Measurements from ENCODE around the gene RPS2. TPM values are rescaled to one million over a fixed set of nuclear protein-coding genes. Genes with fewer than 3 reads are reported as not detected.
A peak's percentile ranks its signal among the peaks of the same experiment; 100 is the strongest.

RPS2 gene
- total RNA-seq, 1 experiment from 2014 or later = 2,950 TPM

DNA sequence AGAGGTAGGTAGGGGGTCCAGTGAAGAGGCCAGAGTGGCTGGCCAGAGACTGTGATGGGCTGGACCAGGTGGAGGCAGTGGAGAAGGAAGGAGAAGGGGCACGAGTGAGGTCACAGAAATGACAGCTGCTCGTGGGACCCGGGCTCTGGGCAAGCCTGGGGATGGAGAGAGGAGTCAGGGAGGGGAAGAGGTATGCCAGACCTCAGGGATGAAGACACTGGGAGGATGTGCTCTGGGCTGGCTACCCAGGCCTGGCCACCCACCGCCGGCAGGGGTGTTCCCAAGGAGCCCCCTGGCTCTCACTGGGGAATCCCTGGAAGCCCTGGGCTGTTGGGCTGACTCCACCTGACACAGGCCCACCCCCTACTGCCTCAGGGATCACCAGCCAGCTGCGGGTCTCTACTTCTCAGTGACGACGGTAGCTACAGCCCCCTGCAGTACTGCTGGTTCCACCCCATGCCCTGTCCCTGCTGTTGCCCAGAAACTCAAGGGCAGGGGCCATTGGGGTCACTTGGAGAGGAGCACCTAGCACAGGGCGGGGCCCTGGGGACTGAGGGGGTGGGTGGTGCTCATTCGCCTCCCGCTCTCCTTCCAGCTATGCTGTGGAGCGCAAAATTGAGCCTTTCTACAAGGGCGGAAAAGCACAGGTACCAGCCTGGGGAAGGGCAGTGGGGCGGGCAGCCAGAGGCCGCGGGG lies 9.0 kb upstream of the RPS2 start:
- peaks cover 15% of the 10 kb centered on the region for H3K4me1 Mint-ChIP-seq (ENCODE audit: low read depth, unreplicated experiment)
- no peak for DNase-seq
- no TSS peak for BruUV-seq (replicated peaks)
- peaks cover 62% of the 10 kb centered on the region for H3K36me3 Mint-ChIP-seq (ENCODE audit: insufficient read depth, unreplicated experiment)
- H3K27ac Mint-ChIP-seq (ENCODE audit: unreplicated experiment) = peak overlapping the region; percentile 70
- no peaks in the 10 kb centered on the region for H3K9me3 Mint-ChIP-seq (ENCODE audit: low read depth, unreplicated experiment)
- H3K4me3 Mint-ChIP-seq (ENCODE audit: low read depth, unreplicated experiment) = peak overlapping the region; percentile 99
- intact Hi-C loops (cut with micrococcal nuclease; ENCODE audit: unreplicated experiment) = no loop called here
- CTCF ChIA-PET = no interaction called here
- no peaks in the 10 kb centered on the region for H3K27me3 Mint-ChIP-seq (ENCODE audit: unreplicated experiment)
- TF ChIP-seq, protein P1, sequence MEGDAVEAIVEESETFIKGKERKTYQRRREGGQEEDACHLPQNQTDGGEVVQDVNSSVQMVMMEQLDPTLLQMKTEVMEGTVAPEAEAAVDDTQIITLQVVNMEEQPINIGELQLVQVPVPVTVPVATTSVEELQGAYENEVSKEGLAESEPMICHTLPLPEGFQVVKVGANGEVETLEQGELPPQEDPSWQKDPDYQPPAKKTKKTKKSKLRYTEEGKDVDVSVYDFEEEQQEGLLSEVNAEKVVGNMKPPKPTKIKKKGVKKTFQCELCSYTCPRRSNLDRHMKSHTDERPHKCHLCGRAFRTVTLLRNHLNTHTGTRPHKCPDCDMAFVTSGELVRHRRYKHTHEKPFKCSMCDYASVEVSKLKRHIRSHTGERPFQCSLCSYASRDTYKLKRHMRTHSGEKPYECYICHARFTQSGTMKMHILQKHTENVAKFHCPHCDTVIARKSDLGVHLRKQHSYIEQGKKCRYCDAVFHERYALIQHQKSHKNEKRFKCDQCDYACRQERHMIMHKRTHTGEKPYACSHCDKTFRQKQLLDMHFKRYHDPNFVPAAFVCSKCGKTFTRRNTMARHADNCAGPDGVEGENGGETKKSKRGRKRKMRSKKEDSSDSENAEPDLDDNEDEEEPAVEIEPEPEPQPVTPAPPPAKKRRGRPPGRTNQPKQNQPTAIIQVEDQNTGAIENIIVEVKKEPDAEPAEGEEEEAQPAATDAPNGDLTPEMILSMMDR (IDR thresholded peaks at IDR 0.05; ENCODE audit: unreplicated experiment) = no peak

- peaks cover 52% of the 10 kb centered on the region for H3K36me3 Mint-ChIP-seq (ENCODE audit: insufficient read depth, unreplicated experiment)
- TF ChIP-seq, protein P1 (IDR thresholded peaks at IDR 0.05; ENCODE audit: unreplicated experiment) = no peak
- peaks cover 15% of the 10 kb centered on the region for H3K4me1 Mint-ChIP-seq (ENCODE audit: low read depth, unreplicated experiment)
- no TSS peak for BruUV-seq (replicated peaks)
- CTCF ChIA-PET = interaction anchor here (1.3 kb wide), 1 partner anchor 11 kb away, joined by 4 read pairs; the partner anchor contains the start of gene GFER
- peak overlapping the region; percentile 70 for H3K27ac Mint-ChIP-seq (ENCODE audit: unreplicated experiment)
- no peaks in the 10 kb centered on the region for H3K27me3 Mint-ChIP-seq (ENCODE audit: unreplicated experiment)
- H3K4me3 Mint-ChIP-seq (ENCODE audit: low read depth, unreplicated experiment) = peak overlapping the region; percentile 99
- no peaks in the 10 kb centered on the region for H3K9me3 Mint-ChIP-seq (ENCODE audit: low read depth, unreplicated experiment)
- intact Hi-C loops (cut with micrococcal nuclease; ENCODE audit: unreplicated experiment) = no loop called here
- no peak for DNase-seq
Measured at GRCh38 chr16:1972490-1972877, 7.9 kb upstream of the RPS2 start.

DNA sequence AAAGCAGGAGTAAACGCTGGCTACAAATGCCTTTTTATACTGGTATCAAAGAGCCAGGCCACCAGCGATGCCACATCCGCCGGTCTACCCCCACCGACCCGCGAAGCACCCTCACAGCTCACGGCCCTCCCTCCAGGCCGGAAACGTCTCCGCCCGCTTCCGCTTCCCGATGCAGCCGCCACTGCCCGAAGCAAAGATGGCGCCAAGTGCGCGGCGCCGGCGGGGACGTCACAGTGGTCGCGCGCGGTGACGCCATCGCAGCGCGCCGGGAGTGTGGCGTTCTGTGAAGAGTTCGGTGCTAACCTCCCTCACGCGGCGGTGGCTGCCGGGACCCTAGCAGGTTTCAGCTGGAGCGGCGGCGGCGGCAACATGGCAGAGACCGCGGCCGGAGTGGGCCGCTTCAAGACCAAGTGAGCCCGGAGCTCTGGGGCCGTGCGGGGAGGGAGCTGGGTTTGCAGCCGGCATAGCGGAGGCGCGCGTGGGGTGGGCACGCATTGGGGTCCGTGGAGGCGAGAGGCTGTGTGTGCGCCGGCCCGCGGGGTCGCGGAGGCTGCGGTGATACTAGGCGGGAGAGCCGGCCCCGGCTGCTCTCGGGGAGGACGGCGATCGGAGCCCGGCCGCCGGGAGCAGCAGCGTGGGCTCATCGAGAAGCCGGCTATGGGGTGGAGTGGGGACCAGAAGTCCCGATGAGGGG lies 7.3 kb upstream of the RPS2 start, which contains the start of gene TBL3:
Gene TBL3, plus strand, starts transcription at position 258 of the 694 bp plus-strand sequence. Its CDS starts 112 bp downstream, at position 370.
- TF ChIP-seq, protein P1 (IDR thresholded peaks at IDR 0.05; ENCODE audit: unreplicated experiment) = no peak
- Mint-ChIP-seq H3K9me3 (ENCODE audit: low read depth, unreplicated experiment) (no peaks in the 10 kb centered on the region), H3K27ac (ENCODE audit: unreplicated experiment) (peak within 1 kb of the TSS; percentile 70), H3K4me3 (ENCODE audit: low read depth, unreplicated experiment) (peak within 1 kb of the TSS; percentile 99), H3K36me3 (ENCODE audit: insufficient read depth, unreplicated experiment) (peaks cover 48% of the 10 kb centered on the region), H3K27me3 (ENCODE audit: unreplicated experiment) (no peaks in the 10 kb centered on the region), H3K4me1 (ENCODE audit: low read depth, unreplicated experiment) (peaks cover 15% of the 10 kb centered on the region)
- DNase-seq = peak; percentile 97
- CTCF ChIA-PET = interaction anchor here (0.8 to 1.3 kb wide), 2 partner anchors 12 to 32 kb away, joined by 4 read pairs; partner anchors contain the start of gene GFER
- intact Hi-C loops (cut with micrococcal nuclease; ENCODE audit: unreplicated experiment) = no loop called here
- BruUV-seq (replicated peaks) = no TSS peak

DNA sequence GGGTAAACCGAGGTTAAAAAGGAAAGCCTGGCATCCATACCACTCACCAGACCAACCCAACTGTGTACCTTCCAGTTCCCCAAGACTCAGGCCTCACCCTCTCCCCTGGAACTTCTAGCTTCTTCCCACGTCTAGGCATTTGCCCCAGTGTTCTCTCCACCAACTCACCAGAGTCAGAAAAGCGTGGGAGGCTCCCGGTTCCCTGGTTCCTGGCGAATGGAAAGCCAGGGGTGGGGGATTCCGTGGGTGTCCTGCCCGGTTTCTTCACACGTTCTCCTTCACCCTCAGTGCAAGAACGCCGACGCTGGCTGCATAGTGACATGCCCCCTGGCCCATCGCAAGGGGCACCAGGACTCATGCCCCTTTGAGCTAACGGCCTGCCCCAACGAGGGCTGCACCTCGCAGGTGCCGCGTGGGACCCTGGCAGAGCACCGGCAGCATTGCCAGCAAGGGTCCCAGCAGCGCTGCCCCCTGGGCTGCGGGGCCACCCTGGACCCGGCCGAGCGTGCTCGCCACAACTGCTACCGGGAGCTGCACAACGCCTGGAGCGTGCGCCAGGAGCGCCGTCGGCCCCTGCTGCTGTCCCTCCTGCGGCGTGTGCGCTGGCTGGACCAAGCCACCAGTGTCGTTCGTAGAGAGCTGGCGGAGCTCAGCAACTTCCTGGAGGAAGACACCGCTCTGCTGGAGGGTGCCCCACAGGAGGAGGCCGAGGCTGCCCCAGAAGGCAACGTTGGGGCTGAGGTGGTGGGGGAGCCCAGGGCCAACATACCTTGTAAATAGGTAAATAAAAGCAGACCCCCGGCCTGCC lies 3.7 kb upstream of the RPS2 start:
- Mint-ChIP-seq H3K27ac (ENCODE audit: unreplicated experiment) (no peak overlapping the region), H3K4me3 (ENCODE audit: low read depth, unreplicated experiment) (no peak overlapping the region)

More for the DNA sequence above, 3.7 kb upstream of the RPS2 start:
- intact Hi-C loops (cut with micrococcal nuclease; ENCODE audit: unreplicated experiment) = no loop called here
- no peak for DNase-seq
- TF ChIP-seq, protein P1 (IDR thresholded peaks at IDR 0.05; ENCODE audit: unreplicated experiment) = no peak
- no peaks in the 10 kb centered on the region for H3K9me3 Mint-ChIP-seq (ENCODE audit: low read depth, unreplicated experiment)
- BruUV-seq (replicated peaks) = no TSS peak
- CTCF ChIA-PET = no interaction called here
- H3K36me3 Mint-ChIP-seq (ENCODE audit: insufficient read depth, unreplicated experiment) = peaks cover 58% of the 10 kb centered on the region
- H3K27me3 Mint-ChIP-seq (ENCODE audit: unreplicated experiment) = no peaks in the 10 kb centered on the region
- peaks cover 17% of the 10 kb centered on the region for H3K4me1 Mint-ChIP-seq (ENCODE audit: low read depth, unreplicated experiment)

Data from Calu3 (cell line).